Coronary artery (tissue), 2 donors: ENCODE results near the gene KCTD1.

Source experiments
- DNase-seq: peaks from one replicate; pipeline ENCODE4 v3.0.0-alpha.2; 2017; ENCODE audit warnings: low spot score
- H3K27ac ChIP-seq, 2 donors: fragments of 200-600 bp; sonication (generic); one replicate each; pipeline ENCODE4 v1.5.1; 2016 to 2019
- H3K4me3 ChIP-seq: fragments of 200-600 bp; sonication (generic); 2 replicates; pipeline ENCODE4 v1.5.1; 2016; ENCODE audit warnings: mild to moderate bottlenecking, moderate library complexity
- CTCF ChIP-seq: fragments of 200-600 bp; sonication (generic); IDR thresholded peaks from one replicate; pipeline ENCODE4 v1.5.1; 2019; ENCODE audit warnings: antibody characterized with exemption

KCTD1 gene

DNA sequence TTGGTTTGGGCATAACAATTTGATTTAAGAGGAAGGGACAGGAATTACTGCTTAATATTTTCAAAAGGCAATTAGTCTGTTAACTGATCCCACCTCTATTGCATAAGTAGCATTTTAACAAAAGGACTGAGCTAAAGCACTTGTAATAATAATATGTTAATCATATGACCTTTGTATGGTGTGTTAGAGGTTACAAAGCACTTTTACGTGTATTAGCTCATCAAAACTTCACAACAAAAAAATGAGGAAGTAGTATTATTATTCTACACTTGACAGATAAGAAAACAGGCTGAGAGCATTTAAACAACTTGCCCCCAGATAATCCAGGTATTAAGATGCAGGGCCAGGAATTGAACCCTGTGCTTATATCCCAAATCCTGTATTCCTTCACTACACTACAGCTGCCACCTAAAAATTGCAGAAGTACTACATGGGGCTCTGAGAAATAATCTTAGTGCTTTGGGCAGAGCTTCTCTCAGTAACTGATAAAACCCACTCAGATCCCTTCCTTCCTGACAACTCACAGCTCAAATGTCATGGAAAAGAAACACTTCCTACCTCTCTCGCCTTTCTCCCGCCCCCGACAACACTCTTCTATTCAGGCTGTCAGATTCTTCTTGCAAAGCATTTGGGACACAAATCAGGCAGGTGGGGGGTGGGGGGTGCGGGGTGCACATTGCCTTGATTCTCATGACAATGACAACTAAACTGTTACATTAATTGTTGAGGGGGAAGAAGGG is 20.7 kb upstream of the KCTD1 start:
- H3K27ac ChIP-seq: no peak overlapping the region
- H3K4me3 ChIP-seq: no peak overlapping the region
- no peak for TF ChIP-seq CTCF
- DNase-seq: no peak

DNA sequence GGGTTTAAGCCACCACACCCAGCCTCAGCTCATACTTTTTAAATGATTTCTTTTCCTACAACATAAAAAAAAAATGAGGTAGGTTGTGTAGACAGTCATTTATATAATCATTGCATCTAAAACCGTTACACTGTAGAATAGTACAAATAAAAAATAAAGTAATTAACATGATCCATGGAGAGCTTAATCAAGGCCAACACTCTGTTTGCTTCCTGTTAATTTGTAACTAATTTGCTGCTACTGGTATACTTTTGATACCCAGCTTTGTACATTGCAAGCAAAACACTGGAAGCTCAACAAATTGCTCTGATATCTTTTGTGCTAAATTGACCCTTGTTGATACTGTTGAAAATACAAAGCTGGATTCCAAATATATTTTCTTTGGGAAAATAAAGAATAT is 20.2 kb upstream of the KCTD1 start:
- no peak for DNase-seq
- TF ChIP-seq CTCF: no peak
- H3K27ac ChIP-seq: no peak overlapping the region
- no peak overlapping the region for H3K4me3 ChIP-seq

GRCh38 chr18:26566874-26567555 is 18.7 kb upstream of the KCTD1 start:
- H3K27ac ChIP-seq: no peak overlapping the region
- no peak for DNase-seq
- no peak overlapping the region for H3K4me3 ChIP-seq
- no peak for TF ChIP-seq CTCF

- Histone ChIP-seq H3K27ac (no peak overlapping the region), H3K4me3 (no peak overlapping the region)
- no peak for TF ChIP-seq CTCF
- DNase-seq: no peak
These were observed 17.2 kb upstream of the KCTD1 start for GRCh38 chr18:26565514-26565913.

DNA sequence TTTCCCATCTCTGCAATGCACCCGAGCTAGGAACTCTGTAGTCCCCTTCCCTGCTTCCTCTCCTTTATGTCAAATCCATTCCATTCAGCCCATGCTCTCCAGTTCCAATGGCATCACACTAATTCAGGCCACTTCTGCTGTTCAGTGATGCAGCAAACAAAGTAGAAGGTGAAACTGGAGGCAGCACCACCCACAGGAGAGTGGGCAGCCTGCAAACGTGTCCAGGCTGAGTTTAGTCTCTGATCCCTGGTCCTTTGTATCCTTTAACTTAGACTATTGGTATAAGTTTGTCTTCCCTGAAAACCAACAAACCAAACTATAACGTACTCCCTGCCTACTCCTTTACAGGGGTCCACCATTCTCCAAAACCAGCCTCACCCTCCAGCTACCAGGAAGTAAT is 14.7 kb upstream of the KCTD1 start:
- no peak for TF ChIP-seq CTCF
- DNase-seq: no peak
- Histone ChIP-seq H3K27ac (no peak overlapping the region), H3K4me3 (no peak overlapping the region)

GRCh38 chr18:26562568-26562967 is 14.2 kb upstream of the KCTD1 start:
- no peak for DNase-seq
- TF ChIP-seq CTCF: no peak
- H3K4me3 ChIP-seq: no peak overlapping the region
- no peak overlapping the region for H3K27ac ChIP-seq

- DNase-seq: no peak
- no peak overlapping the region for H3K4me3 ChIP-seq
- TF ChIP-seq CTCF: no peak
- no peak overlapping the region for H3K27ac ChIP-seq
These were observed 13.4 kb upstream of the KCTD1 start for GRCh38 chr18:26561769-26562168.
